ENCODE measurements around the gene CDK5. TPM values are rescaled to one million over a fixed set of nuclear protein-coding genes. Genes with fewer than 3 reads are reported as not detected.

Gene CDK5
- total RNA-seq, 1 experiment from 2014 or later, result 21.1 TPM

DNA sequence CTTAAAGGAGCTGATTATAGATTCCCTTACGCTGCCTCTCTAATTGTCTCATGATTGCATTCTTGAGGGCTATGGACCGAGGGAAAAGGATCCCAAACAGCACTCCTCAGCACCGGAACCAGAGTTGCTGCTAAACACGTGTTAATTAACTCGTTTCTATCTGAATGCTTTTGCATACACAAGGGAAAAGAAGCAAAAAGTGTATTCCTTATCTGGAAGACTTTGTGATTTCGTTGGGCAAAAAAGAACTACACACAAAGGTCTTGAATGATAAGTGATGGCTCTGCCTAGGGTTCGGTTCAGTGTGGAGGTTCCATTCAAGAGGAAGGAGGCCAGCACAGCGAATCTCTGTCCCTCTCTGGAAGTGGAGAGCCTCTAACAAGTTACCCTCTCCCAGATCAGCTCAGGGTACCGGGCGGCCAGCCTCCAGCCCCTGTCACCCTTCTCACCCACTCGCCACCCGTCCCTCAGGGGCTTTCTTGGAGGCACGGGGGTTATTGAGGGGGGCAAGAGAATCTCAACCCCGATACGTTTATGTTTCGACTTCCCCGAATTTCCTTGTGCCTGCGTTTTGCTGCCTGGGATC is 1.2 kb upstream of the CDK5 start:
- Histone ChIP-seq H3K9me3 (ENCODE audit: low read depth, low read length, poor library complexity, severe bottlenecking) (no peaks in the 10 kb centered on the region), H3K36me3 (ENCODE audit: insufficient read depth, low read length, poor library complexity, severe bottlenecking) (peaks cover 3% of the 10 kb centered on the region), H3K27ac (ENCODE audit: low read depth, low read length, poor library complexity, severe bottlenecking) (peak overlapping the region; percentile 78), H3K27me3 (replicated peaks; ENCODE audit: insufficient read depth, low read depth, low read length, poor library complexity) (no peaks in the 10 kb centered on the region), H3K4me3 (ENCODE audit: low read depth, low read length, poor library complexity, severe bottlenecking) (peak overlapping the region; percentile 99), H3K4me1 (ENCODE audit: insufficient read depth, low read length, poor library complexity, severe bottlenecking) (peaks cover 34% of the 10 kb centered on the region)
- ChIA-PET CTCF (no interaction called here), POLR2A (ENCODE audit: low non-redundant PET) (no interaction called here)
- DNase-seq (ENCODE audit: low spot score), result no peak
- intact Hi-C loops (cut with micrococcal nuclease; ENCODE audit: unreplicated experiment), result loop anchor here (2.0 to 5.0 kb wide), 2 partner anchors 30 to 173 kb away; partner anchors contain the start of genes ABCB8 and CHPF2
- no peak for TF ChIP-seq EZH2 (IDR thresholded peaks at IDR 0.05; ENCODE audit: borderline replicate concordance, low read depth, low read length, poor library complexity, severe bottlenecking)
- TF ChIP-seq, protein P1, sequence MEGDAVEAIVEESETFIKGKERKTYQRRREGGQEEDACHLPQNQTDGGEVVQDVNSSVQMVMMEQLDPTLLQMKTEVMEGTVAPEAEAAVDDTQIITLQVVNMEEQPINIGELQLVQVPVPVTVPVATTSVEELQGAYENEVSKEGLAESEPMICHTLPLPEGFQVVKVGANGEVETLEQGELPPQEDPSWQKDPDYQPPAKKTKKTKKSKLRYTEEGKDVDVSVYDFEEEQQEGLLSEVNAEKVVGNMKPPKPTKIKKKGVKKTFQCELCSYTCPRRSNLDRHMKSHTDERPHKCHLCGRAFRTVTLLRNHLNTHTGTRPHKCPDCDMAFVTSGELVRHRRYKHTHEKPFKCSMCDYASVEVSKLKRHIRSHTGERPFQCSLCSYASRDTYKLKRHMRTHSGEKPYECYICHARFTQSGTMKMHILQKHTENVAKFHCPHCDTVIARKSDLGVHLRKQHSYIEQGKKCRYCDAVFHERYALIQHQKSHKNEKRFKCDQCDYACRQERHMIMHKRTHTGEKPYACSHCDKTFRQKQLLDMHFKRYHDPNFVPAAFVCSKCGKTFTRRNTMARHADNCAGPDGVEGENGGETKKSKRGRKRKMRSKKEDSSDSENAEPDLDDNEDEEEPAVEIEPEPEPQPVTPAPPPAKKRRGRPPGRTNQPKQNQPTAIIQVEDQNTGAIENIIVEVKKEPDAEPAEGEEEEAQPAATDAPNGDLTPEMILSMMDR (conservative IDR thresholded peaks at IDR 0.05; ENCODE audit: low read depth, low read length), result no peak
- BruUV-seq (replicated peaks), result no TSS peak

DNA sequence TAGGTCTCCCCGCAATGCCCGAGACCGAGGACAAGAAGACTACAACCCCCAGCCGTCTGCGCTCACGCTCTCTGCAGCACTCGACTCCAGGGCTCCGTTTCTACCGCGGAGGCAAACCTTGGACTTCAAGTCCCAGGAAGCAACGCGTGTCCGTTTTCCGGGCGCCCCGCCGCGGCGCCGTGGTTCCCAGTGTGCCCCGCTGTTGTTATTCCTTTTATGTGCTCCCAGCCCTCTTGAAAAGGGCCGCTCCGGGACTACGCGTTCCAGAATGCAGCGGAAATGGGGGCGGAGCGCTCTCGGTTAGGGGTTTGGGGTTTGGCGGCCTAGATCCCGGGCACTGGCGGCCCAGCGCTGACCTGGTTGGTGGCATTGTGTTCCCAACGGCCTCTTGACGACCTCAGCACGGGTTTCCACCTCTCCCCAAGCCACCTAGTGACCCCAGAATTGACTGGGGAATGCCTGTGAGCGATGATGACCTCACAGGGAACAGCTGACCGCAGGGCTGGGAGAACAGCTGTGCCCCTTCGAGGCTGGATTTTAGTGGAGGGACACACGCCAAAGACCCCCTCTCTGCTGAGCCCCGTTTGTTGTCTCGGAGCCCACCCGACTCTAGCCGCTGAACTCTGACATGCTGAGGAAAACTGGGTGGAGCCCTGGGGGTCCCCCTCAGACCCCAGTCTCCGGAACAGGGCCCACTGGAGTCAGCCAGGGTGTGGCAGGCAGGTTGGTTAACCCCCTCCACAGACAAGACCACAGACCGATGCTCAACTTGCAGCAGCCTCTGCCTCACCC is 488 bp upstream of the CDK5 start:
- POLR2A ChIA-PET (ENCODE audit: low non-redundant PET), result no interaction called here
- Histone ChIP-seq H3K4me1 (ENCODE audit: insufficient read depth, low read length, poor library complexity, severe bottlenecking) (peaks cover 34% of the 10 kb centered on the region), H3K27me3 (replicated peaks; ENCODE audit: insufficient read depth, low read depth, low read length, poor library complexity) (no peaks in the 10 kb centered on the region), H3K36me3 (ENCODE audit: insufficient read depth, low read length, poor library complexity, severe bottlenecking) (no peaks in the 10 kb centered on the region), H3K27ac (ENCODE audit: low read depth, low read length, poor library complexity, severe bottlenecking) (peak overlapping the region; percentile 78), H3K4me3 (ENCODE audit: low read depth, low read length, poor library complexity, severe bottlenecking) (peak overlapping the region; percentile 99), H3K9me3 (ENCODE audit: low read depth, low read length, poor library complexity, severe bottlenecking) (no peaks in the 10 kb centered on the region)
- intact Hi-C loops (cut with micrococcal nuclease; ENCODE audit: unreplicated experiment), result loop anchor here (2.0 to 5.0 kb wide), 2 partner anchors 29 to 174 kb away; partner anchors contain the start of genes ABCB8 and CHPF2
- BruUV-seq (replicated peaks), result TSS peak; percentile 70
- CTCF ChIA-PET, result no interaction called here
- TF ChIP-seq EZH2 (IDR thresholded peaks at IDR 0.05; ENCODE audit: borderline replicate concordance, low read depth, low read length, poor library complexity, severe bottlenecking), result no peak
- TF ChIP-seq, protein P1 (conservative IDR thresholded peaks at IDR 0.05; ENCODE audit: low read depth, low read length), result no peak
- peak; percentile 100 for DNase-seq (ENCODE audit: low spot score)

DNA sequence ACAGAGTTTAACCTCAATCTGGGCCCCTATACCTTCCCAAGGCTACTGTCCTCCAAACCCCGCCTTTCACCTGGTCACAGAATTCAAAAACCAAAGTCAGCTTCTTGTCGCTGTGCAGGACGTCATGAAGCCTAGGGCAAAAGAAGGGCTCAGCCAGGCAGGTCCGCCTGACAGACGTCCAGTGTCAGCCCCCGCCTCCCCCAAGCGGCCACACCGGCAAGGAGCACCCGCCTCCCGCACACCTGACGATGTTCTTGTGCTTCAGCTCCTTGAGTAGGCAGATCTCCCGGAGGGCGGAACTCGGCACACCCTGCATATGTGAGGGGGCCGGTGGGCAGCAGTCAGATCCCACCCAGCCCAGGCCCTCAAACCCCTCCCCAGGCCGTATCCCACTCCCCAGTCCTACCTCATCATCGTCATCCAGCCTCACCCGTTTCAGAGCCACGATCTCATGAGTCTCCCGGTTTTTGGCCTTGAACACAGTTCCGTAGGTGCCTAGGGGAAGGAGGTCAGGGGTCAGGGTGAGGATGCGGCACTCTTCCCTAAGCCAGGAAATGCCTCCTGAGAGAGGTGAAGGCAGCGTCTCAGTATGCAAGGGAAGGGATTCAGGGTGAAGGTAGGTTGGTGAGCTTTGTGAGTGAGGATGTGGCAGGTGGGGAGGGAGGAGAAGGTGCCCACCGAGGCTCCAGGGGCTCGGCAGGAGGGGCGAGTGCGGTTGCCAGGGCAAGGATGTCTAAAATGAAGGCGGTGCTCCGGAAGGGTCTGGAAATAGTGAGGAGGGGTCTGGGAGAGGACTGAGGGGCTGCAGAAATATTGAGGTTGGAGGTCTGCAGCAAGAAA is 811 bp downstream of the CDK5 start:
- Histone ChIP-seq H3K27me3 (replicated peaks; ENCODE audit: insufficient read depth, low read depth, low read length, poor library complexity) (no peaks in the 10 kb centered on the region), H3K4me3 (ENCODE audit: low read depth, low read length, poor library complexity, severe bottlenecking) (peak overlapping the region; percentile 99), H3K9me3 (ENCODE audit: low read depth, low read length, poor library complexity, severe bottlenecking) (no peaks in the 10 kb centered on the region), H3K36me3 (ENCODE audit: insufficient read depth, low read length, poor library complexity, severe bottlenecking) (no peaks in the 10 kb centered on the region), H3K27ac (ENCODE audit: low read depth, low read length, poor library complexity, severe bottlenecking) (peak overlapping the region; percentile 45), H3K4me1 (ENCODE audit: insufficient read depth, low read length, poor library complexity, severe bottlenecking) (peaks cover 30% of the 10 kb centered on the region)
- intact Hi-C loops (cut with micrococcal nuclease; ENCODE audit: unreplicated experiment), result loop anchor here (5.0 kb wide), 1 partner anchor 175 kb away; the partner anchor contains the start of gene CHPF2
- CTCF ChIA-PET, result no interaction called here
- no TSS peak for BruUV-seq (replicated peaks)
- DNase-seq (ENCODE audit: low spot score), result no peak
- POLR2A ChIA-PET (ENCODE audit: low non-redundant PET), result no interaction called here
- TF ChIP-seq EZH2 (IDR thresholded peaks at IDR 0.05; ENCODE audit: borderline replicate concordance, low read depth, low read length, poor library complexity, severe bottlenecking), result no peak
- TF ChIP-seq, protein P1 (conservative IDR thresholded peaks at IDR 0.05; ENCODE audit: low read depth, low read length), result no peak
